Measurements from ENCODE around the gene ANKRD33. TPM values are rescaled to one million over a fixed set of nuclear protein-coding genes. Genes with fewer than 3 reads are reported as not detected.
A peak's percentile ranks its signal among the peaks of the same experiment; 100 is the strongest.

ANKRD33 gene
- total and polyA plus RNA-seq, 2 experiments from 2014 or later = not detected

- Histone ChIP-seq H3K9ac (peak within 1 kb of the TSS; percentile 83), H3K36me3 (ENCODE audit: low read depth) (no peaks in the 10 kb centered on the region), H3K27ac (peak within 1 kb of the TSS; percentile 97), H3K79me2 (ENCODE audit: insufficient read depth) (peaks cover 44% of the 10 kb centered on the region), H3K4me1 (ENCODE audit: insufficient read depth) (peaks cover 59% of the 10 kb centered on the region), H4K20me1 (ENCODE audit: insufficient read depth) (no peaks in the 10 kb centered on the region), H3K4me2 (ENCODE audit: unreplicated experiment) (peak within 1 kb of the TSS; percentile 84), H3K9me3 (ENCODE audit: low read depth) (no peaks in the 10 kb centered on the region), H3F3A (ENCODE audit: insufficient read depth) (peaks cover 32% of the 10 kb centered on the region), H3K4me3 (peak within 1 kb of the TSS; percentile 82), H2AFZ (peak within 1 kb of the TSS; percentile 84), H3K9me2 (ENCODE audit: insufficient read depth) (no peaks in the 10 kb centered on the region), H3K27me3 (replicated peaks; ENCODE audit: insufficient read depth) (no peaks in the 10 kb centered on the region)
- in situ Hi-C loops (cut with MboI) = no loop called here
- TF ChIP-seq EZH2phosphoT487 (IDR thresholded peaks at IDR 0.05; ENCODE audit: insufficient read depth, low read depth) (no peak), EZH2 (IDR thresholded peaks at IDR 0.05; ENCODE audit: insufficient read depth, poor library complexity, severe bottlenecking) (no peak)
- 0 to 2% methylated on average over 43 to 51 of the region's 74 CpGs for WGBS, 2 experiments (ENCODE audit: low coverage in 1 of 2, low lambda C conversion rate in 2 of 2, missing lambda C conversion rate in 2 of 2)
- peak; percentile 51 for DNase-seq
Measured at GRCh38 chr12:51907083-51907855, 19.4 kb downstream of the ANKRD33 start, which contains the start of gene ACVRL1. ACVRL1 (plus strand) TSS chr12:51907504; CDS start chr12:51912475, 4,971 bp downstream.

- 10 to 18% methylated on average over 7 of the region's 7 CpGs for WGBS, 2 experiments (ENCODE audit: low coverage in 1 of 2, low lambda C conversion rate in 2 of 2, missing lambda C conversion rate in 2 of 2)
- no peaks in the 10 kb centered on the region for H3K9me2 ChIP-seq (ENCODE audit: insufficient read depth)
- no peak overlapping the region for H3K27ac ChIP-seq
- peaks cover 32% of the 10 kb centered on the region for H3F3A ChIP-seq (ENCODE audit: insufficient read depth)
- H3K9me3 ChIP-seq (ENCODE audit: low read depth) = no peaks in the 10 kb centered on the region
- H3K4me3 ChIP-seq = peak overlapping the region; percentile 82
- peak overlapping the region; percentile 83 for H3K9ac ChIP-seq
- in situ Hi-C loops (cut with MboI) = no loop called here
- H3K27me3 ChIP-seq (replicated peaks; ENCODE audit: insufficient read depth) = no peaks in the 10 kb centered on the region
- no peak for TF ChIP-seq EZH2 (IDR thresholded peaks at IDR 0.05; ENCODE audit: insufficient read depth, poor library complexity, severe bottlenecking)
- no peak for TF ChIP-seq EZH2phosphoT487 (IDR thresholded peaks at IDR 0.05; ENCODE audit: insufficient read depth, low read depth)
- H3K4me2 ChIP-seq (ENCODE audit: unreplicated experiment) = peak overlapping the region; percentile 84
- DNase-seq = no peak
- H3K4me1 ChIP-seq (ENCODE audit: insufficient read depth) = peaks cover 62% of the 10 kb centered on the region
- H4K20me1 ChIP-seq (ENCODE audit: insufficient read depth) = no peaks in the 10 kb centered on the region
- H3K36me3 ChIP-seq (ENCODE audit: low read depth) = no peaks in the 10 kb centered on the region
- peaks cover 48% of the 10 kb centered on the region for H3K79me2 ChIP-seq (ENCODE audit: insufficient read depth)
- peak overlapping the region; percentile 84 for H2AFZ ChIP-seq
Measured at GRCh38 chr12:51907856-51908425, 20.0 kb downstream of the ANKRD33 start.

- 68 to 71% methylated on average over 9 of the region's 9 CpGs for WGBS, 2 experiments (ENCODE audit: low coverage in 1 of 2, low lambda C conversion rate in 2 of 2, missing lambda C conversion rate in 2 of 2)
- H3K4me3 ChIP-seq = peak overlapping the region; percentile 82
- peak overlapping the region; percentile 84 for H3K4me2 ChIP-seq (ENCODE audit: unreplicated experiment)
Measured at GRCh38 chr12:51908876-51909592, 21.1 kb downstream of the ANKRD33 start.

GRCh38 chr12:51910168-51910567 lies 22.3 kb downstream of the ANKRD33 start:
- peak overlapping the region; percentile 17; the same call in 1 of the 2 replicates for H3K27ac ChIP-seq
- H3K27me3 ChIP-seq (replicated peaks; ENCODE audit: insufficient read depth) = no peaks in the 10 kb centered on the region
- H3K9me2 ChIP-seq (ENCODE audit: insufficient read depth) = no peaks in the 10 kb centered on the region
- TF ChIP-seq EZH2phosphoT487 (IDR thresholded peaks at IDR 0.05; ENCODE audit: insufficient read depth, low read depth) (no peak), EZH2 (IDR thresholded peaks at IDR 0.05; ENCODE audit: insufficient read depth, poor library complexity, severe bottlenecking) (no peak)
- peak overlapping the region; percentile 71 for H3K4me2 ChIP-seq (ENCODE audit: unreplicated experiment)
- in situ Hi-C loops (cut with MboI) = no loop called here
- peak; percentile 74 for DNase-seq
- peak overlapping the region; percentile 53 for H3K4me3 ChIP-seq
- H3F3A ChIP-seq (ENCODE audit: insufficient read depth) = peaks cover 20% of the 10 kb centered on the region
- H3K36me3 ChIP-seq (ENCODE audit: low read depth) = no peaks in the 10 kb centered on the region; the same call in 1 of the 2 replicates
- peaks cover 48% of the 10 kb centered on the region for H3K4me1 ChIP-seq (ENCODE audit: insufficient read depth)
- H4K20me1 ChIP-seq (ENCODE audit: insufficient read depth) = no peaks in the 10 kb centered on the region
- peaks cover 48% of the 10 kb centered on the region for H3K79me2 ChIP-seq (ENCODE audit: insufficient read depth)
- WGBS, 2 experiments (ENCODE audit: low coverage in 1 of 2, low lambda C conversion rate in 2 of 2, missing lambda C conversion rate in 2 of 2) = 48 to 53% methylated on average over 6 of the region's 6 CpGs
- peak overlapping the region; percentile 40 for H3K9ac ChIP-seq
- 0 out of 2 replicates have a peak overlapping the region, but pooled peaks have one; percentile 14 for H2AFZ ChIP-seq
- H3K9me3 ChIP-seq (ENCODE audit: low read depth) = no peaks in the 10 kb centered on the region

More at GRCh38 chr12:51908876-51909592, 21.1 kb downstream of the ANKRD33 start:
- TF ChIP-seq EZH2phosphoT487 (IDR thresholded peaks at IDR 0.05; ENCODE audit: insufficient read depth, low read depth) (no peak), EZH2 (IDR thresholded peaks at IDR 0.05; ENCODE audit: insufficient read depth, poor library complexity, severe bottlenecking) (no peak)
- no peak for DNase-seq
- H3K9ac ChIP-seq = no peak overlapping the region
- H3K36me3 ChIP-seq (ENCODE audit: low read depth) = no peaks in the 10 kb centered on the region
- no peaks in the 10 kb centered on the region for H3K9me3 ChIP-seq (ENCODE audit: low read depth)
- in situ Hi-C loops (cut with MboI) = no loop called here
- H3K79me2 ChIP-seq (ENCODE audit: insufficient read depth) = peaks cover 48% of the 10 kb centered on the region
- H4K20me1 ChIP-seq (ENCODE audit: insufficient read depth) = no peaks in the 10 kb centered on the region
- H2AFZ ChIP-seq = no peak overlapping the region
- H3K4me1 ChIP-seq (ENCODE audit: insufficient read depth) = peaks cover 60% of the 10 kb centered on the region
- no peaks in the 10 kb centered on the region for H3K27me3 ChIP-seq (replicated peaks; ENCODE audit: insufficient read depth)
- H3K27ac ChIP-seq = no peak overlapping the region
- peaks cover 30% of the 10 kb centered on the region for H3F3A ChIP-seq (ENCODE audit: insufficient read depth)
- H3K9me2 ChIP-seq (ENCODE audit: insufficient read depth) = no peaks in the 10 kb centered on the region

All from GM23248 (cell line).